ENCODE results near the gene USP17L18.
"Not testable (repeated sequence)": the region's sequence is repeated elsewhere in the genome, so short reads cannot be mapped to it uniquely, and the experiment has no call there.

GRCh38 chr4:9262572-9262971 is 14.1 kb downstream of the USP17L18 start, which contains the start of gene USP17L21:
- TF ChIP-seq CTCF, POLR2AphosphoS5, POLR2A, EP300 (IDR thresholded peaks at IDR 0.05): not testable (repeated sequence)

Measured in upper lobe of left lung (tissue), 4 donors.